SK-N-SH treated with all-trans-retinoic acid at 6 μM for 48 hours (cell line): ENCODE measurements around the gene PCDH15.

Experiments used
- BACH2 ChIP-seq: fragments of 250-450 bp; sonication (Bioruptor Pico); IDR thresholded peaks from 2 replicates; pipeline ENCODE4 v1.9.0; 2021; ENCODE audit warnings: mild to moderate bottlenecking, borderline replicate concordance
- CREB5 ChIP-seq: fragments of 250-450 bp; sonication (Bioruptor Pico); IDR thresholded peaks from 2 replicates; pipeline ENCODE4 v1.5.1; 2020; ENCODE audit warnings: low read depth, mild to moderate bottlenecking, moderate library complexity
- CSDC2 ChIP-seq: fragments of 250-450 bp; sonication (Bioruptor Pico); IDR thresholded peaks from 2 replicates; pipeline ENCODE4 v1.5.0; 2020; ENCODE audit warnings: mild to moderate bottlenecking, moderate library complexity
- OSR1 ChIP-seq: fragments of 250-450 bp; sonication (Bioruptor Pico); IDR thresholded peaks from 2 replicates; pipeline ENCODE4 v1.8.0; 2022; ENCODE audit warnings: moderate library complexity, mild to moderate bottlenecking, inconsistent platforms
- PATZ1 ChIP-seq: fragments of 250-450 bp; sonication (Bioruptor Pico); IDR thresholded peaks from 2 replicates; pipeline ENCODE4 v1.8.0; 2020; ENCODE audit warnings: mild to moderate bottlenecking, moderate library complexity, borderline replicate concordance
- POU6F1 ChIP-seq: fragments of 250-450 bp; sonication (Bioruptor Pico); IDR thresholded peaks from 2 replicates; pipeline ENCODE4 v1.8.0; 2021; ENCODE audit warnings: low read depth, mild to moderate bottlenecking, moderate library complexity, borderline replicate concordance
- TCF4 ChIP-seq: fragments of 250-450 bp; sonication (Bioruptor Pico); IDR thresholded peaks from 2 replicates; pipeline ENCODE4 v1.8.0; 2021; ENCODE audit warnings: mild to moderate bottlenecking, moderate library complexity, borderline replicate concordance
- TOX ChIP-seq: fragments of 250-450 bp; sonication (Bioruptor Pico); IDR thresholded peaks from 2 replicates; pipeline ENCODE4 v1.8.0; 2021; ENCODE audit warnings: mild to moderate bottlenecking, moderate library complexity, borderline replicate concordance
- TSHZ2 ChIP-seq: fragments of 250-450 bp; sonication (Bioruptor Pico); IDR thresholded peaks from 2 replicates; pipeline ENCODE4 v1.5.0; 2020; ENCODE audit warnings: mild to moderate bottlenecking, moderate library complexity
- ZC3H10 ChIP-seq: fragments of 250-450 bp; sonication (Bioruptor Pico); IDR thresholded peaks from 2 replicates; pipeline ENCODE4 v1.5.1; 2021; ENCODE audit warnings: mild to moderate bottlenecking, moderate library complexity
- ZFP3 ChIP-seq: fragments of 250-450 bp; sonication (Bioruptor Pico); IDR thresholded peaks from 2 replicates; pipeline ENCODE4 v1.5.0; 2020; ENCODE audit warnings: mild to moderate bottlenecking, moderate library complexity
- ZNF565 ChIP-seq: fragments of 450-650 bp; formaldehyde crosslinking; conservative IDR thresholded peaks from 2 replicates; pipeline ENCODE4 v1.5.0; 2020; ENCODE audit warnings: low read depth, mild to moderate bottlenecking, moderate library complexity

GRCh38 chr10:54496852-54497251, 304.2 kb downstream of the PCDH15 start:
- TF ChIP-seq PATZ1 (CRISPR knock-in tag) (no peak), CREB5 (CRISPR knock-in tag) (no peak), TSHZ2 (CRISPR knock-in tag) (no peak), ZC3H10 (no peak), BACH2 (CRISPR knock-in tag) (no peak), POU6F1 (no peak), OSR1 (CRISPR knock-in tag) (no peak), CSDC2 (CRISPR knock-in tag) (no peak), ZNF565 (CRISPR knock-in tag) (no peak), ZFP3 (no peak), TCF4 (CRISPR knock-in tag) (no peak), TOX (CRISPR knock-in tag) (no peak)
